HG03196 (cell line): ENCODE results near the gene PDHX.
"Not testable (repeated sequence)": the region's sequence is repeated elsewhere in the genome, so short reads cannot be mapped to it uniquely, and the experiment has no call there.

Source experiments
- ATAC-seq: cut with Tn5 transposase; IDR thresholded peaks from one replicate; pipeline ENCODE4 v1.9.1; 2021; ENCODE audit not compliant: unreplicated experiment

The PDHX gene

GRCh38 chr11:35013514-35014233 lies 97.3 kb downstream of the PDHX start:
- ATAC-seq, result peak; percentile 41

GRCh38 chr11:35014346-35014745 lies 97.9 kb downstream of the PDHX start:
- no peak for ATAC-seq

- no peak for ATAC-seq
Observed at GRCh38 chr11:35015621-35016387, 99.4 kb downstream of the PDHX start.

GRCh38 chr11:35016916-35017315 lies 100.5 kb downstream of the PDHX start:
- no peak for ATAC-seq

GRCh38 chr11:35017528-35018342 lies 101.3 kb downstream of the PDHX start:
- ATAC-seq, result no peak

- no peak for ATAC-seq
Observed at GRCh38 chr11:35021589-35021988, 105.2 kb downstream of the PDHX start.

- ATAC-seq, result not testable (repeated sequence)
Observed at GRCh38 chr11:35023940-35024339, 107.5 kb downstream of the PDHX start.

- ATAC-seq, result not testable (repeated sequence)
Observed at GRCh38 chr11:35028007-35028406, 111.6 kb downstream of the PDHX start.

- ATAC-seq, result peak; percentile 83
Observed at GRCh38 chr11:35029979-35030682, 113.7 kb downstream of the PDHX start.

GRCh38 chr11:35030716-35031213 lies 114.3 kb downstream of the PDHX start:
- no peak for ATAC-seq

GRCh38 chr11:35031346-35031745 lies 114.9 kb downstream of the PDHX start:
- ATAC-seq, result no peak

GRCh38 chr11:35031867-35032266 lies 115.4 kb downstream of the PDHX start:
- no peak for ATAC-seq

- ATAC-seq, result no peak
Observed at GRCh38 chr11:35033011-35033410, 116.6 kb downstream of the PDHX start.

- ATAC-seq, result no peak
Observed at GRCh38 chr11:35034401-35034800, 118.0 kb downstream of the PDHX start.

GRCh38 chr11:35035894-35036408 lies 119.5 kb downstream of the PDHX start:
- peak; percentile 29 for ATAC-seq

GRCh38 chr11:35036639-35037038 lies 120.2 kb downstream of the PDHX start:
- no peak for ATAC-seq

GRCh38 chr11:35038211-35038928 lies 122.0 kb downstream of the PDHX start:
- no peak for ATAC-seq

- ATAC-seq, result no peak
Observed at GRCh38 chr11:35039076-35039475, 122.7 kb downstream of the PDHX start.

- ATAC-seq, result peak; percentile 67
Observed at GRCh38 chr11:35040221-35040942, 124.0 kb downstream of the PDHX start.
